Nephron progenitor cell (in vitro differentiated cells): Measurements from ENCODE around the gene NTNG2.
A peak's percentile ranks its signal among the peaks of the same experiment; 100 is the strongest.

Experiments used
- DNase-seq: peaks from one replicate; pipeline ENCODE4 v3.0.0; 2021
- H3K27ac Mint-ChIP-seq: 2 replicates; pipeline ENCODE4 v1.8.0; 2021; ENCODE audit warnings: mild to moderate bottlenecking, moderate library complexity, mixed read lengths
- H3K27me3 Mint-ChIP-seq: 2 replicates; pipeline ENCODE4 v1.8.0; 2021; ENCODE audit warnings: mild to moderate bottlenecking, low read depth, mixed read lengths; ENCODE audit not compliant: poor library complexity
- H3K36me3 Mint-ChIP-seq: 2 replicates; pipeline ENCODE4 v1.8.0; 2021; ENCODE audit warnings: low read depth, mixed read lengths
- H3K4me1 Mint-ChIP-seq: 2 replicates; pipeline ENCODE4 v1.8.0; 2021; ENCODE audit warnings: mixed read lengths
- H3K4me3 Mint-ChIP-seq: 2 replicates; pipeline ENCODE4 v1.8.0; 2021; ENCODE audit warnings: mild to moderate bottlenecking, moderate library complexity, mixed read lengths
- H3K9me3 Mint-ChIP-seq: 2 replicates; pipeline ENCODE4 v1.8.0; 2021; ENCODE audit warnings: mild to moderate bottlenecking, moderate library complexity, mixed read lengths
- CTCF ChIP-seq: fragments of 200-600 bp; sonication (generic); IDR thresholded peaks from 2 replicates; pipeline ENCODE4 v1.5.0; 2021; ENCODE audit warnings: antibody characterized with exemption

NTNG2 gene

GRCh38 chr9:132194508-132194907 lies 32.6 kb downstream of the NTNG2 start:
- Mint-ChIP-seq H3K27ac (no peak overlapping the region), H3K36me3 (no peaks in the 10 kb centered on the region), H3K27me3 (peaks cover 7% of the 10 kb centered on the region), H3K4me1 (peaks cover 27% of the 10 kb centered on the region), H3K9me3 (peaks cover 7% of the 10 kb centered on the region), H3K4me3 (no peak overlapping the region)
- TF ChIP-seq CTCF: no peak
- no peak for DNase-seq

GRCh38 chr9:132197315-132197714 lies 35.5 kb downstream of the NTNG2 start:
- Mint-ChIP-seq H3K9me3 (peaks cover 7% of the 10 kb centered on the region), H3K27ac (no peak overlapping the region), H3K27me3 (peaks cover 17% of the 10 kb centered on the region), H3K4me1 (peaks cover 18% of the 10 kb centered on the region), H3K36me3 (no peaks in the 10 kb centered on the region), H3K4me3 (no peak overlapping the region)
- DNase-seq: no peak
- no peak for TF ChIP-seq CTCF

GRCh38 chr9:132197856-132198550 lies 36.1 kb downstream of the NTNG2 start:
- H3K36me3 Mint-ChIP-seq: no peaks in the 10 kb centered on the region
- no peak overlapping the region for H3K4me3 Mint-ChIP-seq
- no peak for DNase-seq
- TF ChIP-seq CTCF: no peak
- H3K27me3 Mint-ChIP-seq: peaks cover 24% of the 10 kb centered on the region
- H3K27ac Mint-ChIP-seq: no peak overlapping the region
- peaks cover 7% of the 10 kb centered on the region for H3K9me3 Mint-ChIP-seq
- H3K4me1 Mint-ChIP-seq: peaks cover 17% of the 10 kb centered on the region

GRCh38 chr9:132199056-132199455 lies 37.2 kb downstream of the NTNG2 start:
- H3K27ac Mint-ChIP-seq: no peak overlapping the region
- no peak for TF ChIP-seq CTCF
- H3K4me1 Mint-ChIP-seq: peaks cover 14% of the 10 kb centered on the region
- DNase-seq: no peak
- peaks cover 28% of the 10 kb centered on the region for H3K27me3 Mint-ChIP-seq
- no peaks in the 10 kb centered on the region for H3K36me3 Mint-ChIP-seq
- H3K9me3 Mint-ChIP-seq: peaks cover 7% of the 10 kb centered on the region
- no peak overlapping the region for H3K4me3 Mint-ChIP-seq

GRCh38 chr9:132200706-132201105 lies 38.8 kb downstream of the NTNG2 start:
- peaks cover 17% of the 10 kb centered on the region for H3K9me3 Mint-ChIP-seq
- H3K27ac Mint-ChIP-seq: no peak overlapping the region
- peaks cover 27% of the 10 kb centered on the region for H3K27me3 Mint-ChIP-seq
- H3K36me3 Mint-ChIP-seq: no peaks in the 10 kb centered on the region
- no peak for TF ChIP-seq CTCF
- H3K4me1 Mint-ChIP-seq: peaks cover 14% of the 10 kb centered on the region
- DNase-seq: no peak
- H3K4me3 Mint-ChIP-seq: no peak overlapping the region

GRCh38 chr9:132201139-132201538 lies 39.3 kb downstream of the NTNG2 start:
- no peak for DNase-seq
- Mint-ChIP-seq H3K4me3 (no peak overlapping the region), H3K27ac (peak overlapping the region; percentile 36), H3K27me3 (peaks cover 31% of the 10 kb centered on the region), H3K4me1 (peaks cover 14% of the 10 kb centered on the region), H3K9me3 (peaks cover 17% of the 10 kb centered on the region), H3K36me3 (no peaks in the 10 kb centered on the region)
- TF ChIP-seq CTCF: no peak
